Measurements from ENCODE around the gene LARP1B. TPM values are rescaled to one million over a fixed set of nuclear protein-coding genes. Genes with fewer than 3 reads are reported as not detected.
"Not testable (repeated sequence)": the region's sequence is repeated elsewhere in the genome, so short reads cannot be mapped to it uniquely, and the experiment has no call there.

LARP1B gene
- total RNA-seq, 1 experiment from 2014 or later, result 20.3 TPM

DNA sequence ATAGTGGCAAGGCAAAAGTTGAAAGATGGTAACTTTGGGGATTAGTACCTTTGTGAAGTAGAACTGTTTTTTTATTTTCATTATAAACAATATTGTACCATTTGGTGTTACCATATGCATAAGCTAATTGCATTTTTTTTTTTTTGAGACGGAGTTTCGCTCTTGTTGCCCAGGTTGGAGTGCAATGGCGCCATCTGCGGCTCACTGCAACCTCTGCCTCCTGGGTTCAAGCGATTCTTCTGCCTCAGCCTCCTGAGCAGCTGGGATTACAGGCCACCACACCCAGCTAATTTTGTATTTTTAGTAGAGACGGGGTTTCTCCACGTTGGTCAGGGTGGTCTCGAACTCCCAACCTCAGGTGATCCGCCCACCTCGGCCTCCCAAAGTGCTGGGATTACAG lies 9.9 kb upstream of the LARP1B start:
- peak; percentile 45 for DNase-seq (ENCODE audit: low spot score)
- H3K27ac ChIP-seq (ENCODE audit: low read depth, low read length, poor library complexity, severe bottlenecking); BruUV-seq (replicated peaks); H3K4me3 ChIP-seq (ENCODE audit: low read depth, low read length, poor library complexity, severe bottlenecking); H3K9me3 ChIP-seq (ENCODE audit: low read depth, low read length, poor library complexity, severe bottlenecking); H3K4me1 ChIP-seq (ENCODE audit: insufficient read depth, low read length, poor library complexity, severe bottlenecking); H3K27me3 ChIP-seq (replicated peaks; ENCODE audit: insufficient read depth, low read depth, low read length, poor library complexity); POLR2A ChIA-PET (ENCODE audit: low non-redundant PET); H3K36me3 ChIP-seq (ENCODE audit: insufficient read depth, low read length, poor library complexity, severe bottlenecking): not testable (repeated sequence)
- CTCF ChIA-PET, result interaction anchor here (0.6 to 0.7 kb wide), 5 partner anchors 41 to 445 kb away, joined by 3 to 6 read pairs (median 4); no protein-coding TSS in a partner anchor
- intact Hi-C loops (cut with micrococcal nuclease; ENCODE audit: unreplicated experiment), result loop anchor here (10.0 kb wide), 2 partner anchors 266 to 446 kb away; partner anchors contain the start of gene HSPA4L
- TF ChIP-seq, protein P1, sequence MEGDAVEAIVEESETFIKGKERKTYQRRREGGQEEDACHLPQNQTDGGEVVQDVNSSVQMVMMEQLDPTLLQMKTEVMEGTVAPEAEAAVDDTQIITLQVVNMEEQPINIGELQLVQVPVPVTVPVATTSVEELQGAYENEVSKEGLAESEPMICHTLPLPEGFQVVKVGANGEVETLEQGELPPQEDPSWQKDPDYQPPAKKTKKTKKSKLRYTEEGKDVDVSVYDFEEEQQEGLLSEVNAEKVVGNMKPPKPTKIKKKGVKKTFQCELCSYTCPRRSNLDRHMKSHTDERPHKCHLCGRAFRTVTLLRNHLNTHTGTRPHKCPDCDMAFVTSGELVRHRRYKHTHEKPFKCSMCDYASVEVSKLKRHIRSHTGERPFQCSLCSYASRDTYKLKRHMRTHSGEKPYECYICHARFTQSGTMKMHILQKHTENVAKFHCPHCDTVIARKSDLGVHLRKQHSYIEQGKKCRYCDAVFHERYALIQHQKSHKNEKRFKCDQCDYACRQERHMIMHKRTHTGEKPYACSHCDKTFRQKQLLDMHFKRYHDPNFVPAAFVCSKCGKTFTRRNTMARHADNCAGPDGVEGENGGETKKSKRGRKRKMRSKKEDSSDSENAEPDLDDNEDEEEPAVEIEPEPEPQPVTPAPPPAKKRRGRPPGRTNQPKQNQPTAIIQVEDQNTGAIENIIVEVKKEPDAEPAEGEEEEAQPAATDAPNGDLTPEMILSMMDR (conservative IDR thresholded peaks at IDR 0.05; ENCODE audit: low read depth, low read length), result peak; percentile 53

- H3K9me3 ChIP-seq (ENCODE audit: low read depth, low read length, poor library complexity, severe bottlenecking); H3K4me3 ChIP-seq (ENCODE audit: low read depth, low read length, poor library complexity, severe bottlenecking); POLR2A ChIA-PET (ENCODE audit: low non-redundant PET); H3K4me1 ChIP-seq (ENCODE audit: insufficient read depth, low read length, poor library complexity, severe bottlenecking); BruUV-seq (replicated peaks); H3K36me3 ChIP-seq (ENCODE audit: insufficient read depth, low read length, poor library complexity, severe bottlenecking); H3K27ac ChIP-seq (ENCODE audit: low read depth, low read length, poor library complexity, severe bottlenecking); DNase-seq (ENCODE audit: low spot score); H3K27me3 ChIP-seq (replicated peaks; ENCODE audit: insufficient read depth, low read depth, low read length, poor library complexity); CTCF ChIA-PET: not testable (repeated sequence)
- intact Hi-C loops (cut with micrococcal nuclease; ENCODE audit: unreplicated experiment), result loop anchor here (10.0 kb wide), 2 partner anchors 270 to 450 kb away; partner anchors contain the start of gene HSPA4L
These were observed 6.2 kb upstream of the LARP1B start for GRCh38 chr4:128054907-128055306.

- BruUV-seq (replicated peaks); H3K4me1 ChIP-seq (ENCODE audit: insufficient read depth, low read length, poor library complexity, severe bottlenecking); H3K27ac ChIP-seq (ENCODE audit: low read depth, low read length, poor library complexity, severe bottlenecking); H3K9me3 ChIP-seq (ENCODE audit: low read depth, low read length, poor library complexity, severe bottlenecking); H3K36me3 ChIP-seq (ENCODE audit: insufficient read depth, low read length, poor library complexity, severe bottlenecking); H3K27me3 ChIP-seq (replicated peaks; ENCODE audit: insufficient read depth, low read depth, low read length, poor library complexity); DNase-seq (ENCODE audit: low spot score); POLR2A ChIA-PET (ENCODE audit: low non-redundant PET); H3K4me3 ChIP-seq (ENCODE audit: low read depth, low read length, poor library complexity, severe bottlenecking); CTCF ChIA-PET: not testable (repeated sequence)
- intact Hi-C loops (cut with micrococcal nuclease; ENCODE audit: unreplicated experiment), result loop anchor here (10.0 kb wide), 2 partner anchors 271 to 451 kb away; partner anchors contain the start of gene HSPA4L
These were observed 5.5 kb upstream of the LARP1B start for GRCh38 chr4:128055441-128056206.

DNA sequence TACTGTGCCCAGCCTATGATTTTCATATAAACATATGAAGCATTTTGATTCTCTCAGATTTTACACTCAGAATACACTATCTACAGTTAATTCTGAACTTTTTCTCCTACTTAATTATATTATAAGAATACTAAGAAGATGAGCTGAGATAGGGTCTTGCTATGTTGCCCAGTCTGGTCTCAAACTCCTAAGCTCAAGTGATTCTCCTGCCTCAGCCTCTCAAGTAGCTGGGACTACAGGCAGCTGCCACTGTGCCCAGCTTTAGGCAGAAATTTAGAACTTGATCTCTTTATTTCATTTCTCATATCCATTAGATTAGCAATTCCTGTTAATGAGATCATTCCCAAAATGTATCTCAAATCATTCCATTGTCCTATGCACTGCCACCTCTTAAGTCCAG lies 4.7 kb upstream of the LARP1B start:
- H3K27me3 ChIP-seq (replicated peaks; ENCODE audit: insufficient read depth, low read depth, low read length, poor library complexity), result no peaks in the 10 kb centered on the region
- no peak overlapping the region for H3K27ac ChIP-seq (ENCODE audit: low read depth, low read length, poor library complexity, severe bottlenecking)
- no peak for DNase-seq (ENCODE audit: low spot score)
- H3K4me1 ChIP-seq (ENCODE audit: insufficient read depth, low read length, poor library complexity, severe bottlenecking), result no peaks in the 10 kb centered on the region
- no peak overlapping the region for H3K4me3 ChIP-seq (ENCODE audit: low read depth, low read length, poor library complexity, severe bottlenecking)
- ChIA-PET CTCF (no interaction called here), POLR2A (ENCODE audit: low non-redundant PET) (no interaction called here)
- BruUV-seq (replicated peaks), result no TSS peak
- no peaks in the 10 kb centered on the region for H3K36me3 ChIP-seq (ENCODE audit: insufficient read depth, low read length, poor library complexity, severe bottlenecking)
- intact Hi-C loops (cut with micrococcal nuclease; ENCODE audit: unreplicated experiment), result loop anchor here (10.0 kb wide), 2 partner anchors 272 to 452 kb away; partner anchors contain the start of gene HSPA4L
- H3K9me3 ChIP-seq (ENCODE audit: low read depth, low read length, poor library complexity, severe bottlenecking), result no peaks in the 10 kb centered on the region
- no peak for TF ChIP-seq EZH2 (IDR thresholded peaks at IDR 0.05; ENCODE audit: borderline replicate concordance, low read depth, low read length, poor library complexity, severe bottlenecking)
- TF ChIP-seq, protein P1 (conservative IDR thresholded peaks at IDR 0.05; ENCODE audit: low read depth, low read length), result no peak

All from A673 (cell line).